ENCODE results near the gene CEP55.
"Not testable (repeated sequence)": the region's sequence is repeated elsewhere in the genome, so short reads cannot be mapped to it uniquely, and the experiment has no call there.

The CEP55 gene

GRCh38 chr10:93515071-93516005 is 18.9 kb downstream of the CEP55 start:
- no peak for DNase-seq

- DNase-seq = no peak
Measured at GRCh38 chr10:93516006-93516380, 19.6 kb downstream of the CEP55 start.

- DNase-seq = no peak
Measured at GRCh38 chr10:93518531-93518930, 22.1 kb downstream of the CEP55 start.

GRCh38 chr10:93535293-93535692 is 38.9 kb downstream of the CEP55 start:
- no peak for DNase-seq

GRCh38 chr10:93540871-93541270 is 44.5 kb downstream of the CEP55 start:
- not testable (repeated sequence) for DNase-seq

DNA sequence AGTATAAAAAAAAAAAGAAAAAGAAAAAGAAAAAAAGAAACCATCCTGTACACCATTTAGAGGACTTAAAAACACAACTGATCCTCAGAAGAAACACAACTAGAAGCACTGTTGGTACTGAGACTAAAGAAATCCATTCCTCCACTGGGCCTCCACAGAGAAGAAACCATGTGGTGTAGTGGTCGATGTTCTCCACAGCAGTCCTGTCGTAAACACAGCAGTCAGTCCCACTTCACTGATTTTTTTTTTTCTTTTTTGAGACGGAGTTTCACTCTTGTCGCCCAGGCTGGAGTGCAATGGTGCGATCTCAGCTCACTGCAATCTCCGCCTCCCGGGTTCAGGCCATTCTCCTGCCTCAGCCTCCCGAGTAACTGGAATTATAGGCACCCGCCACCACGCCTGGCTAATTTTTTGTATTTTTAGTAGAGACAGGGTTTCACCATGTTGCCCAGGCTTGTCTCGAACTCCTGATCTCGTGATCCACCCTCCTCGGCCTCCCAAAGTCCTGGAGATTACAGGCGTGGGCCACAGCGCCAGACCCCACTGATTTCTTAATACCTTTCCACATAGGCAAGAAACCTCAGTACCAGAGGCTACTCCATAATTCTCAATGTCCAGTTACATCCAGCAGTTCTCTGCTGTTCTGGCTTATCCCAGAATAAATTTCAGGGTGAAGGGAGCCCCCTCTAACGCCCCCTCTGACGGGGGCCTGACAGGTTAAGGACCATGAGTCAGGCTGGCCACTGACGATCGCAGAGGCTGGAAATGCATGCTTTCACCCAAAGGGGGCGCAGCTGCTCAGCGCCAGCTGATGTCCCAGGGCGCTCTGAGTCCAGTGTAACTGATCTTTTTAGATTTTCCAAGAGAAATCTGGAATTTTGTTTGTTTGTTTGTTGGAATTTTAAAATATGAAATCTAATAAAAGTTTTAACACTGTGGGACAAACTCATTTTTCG is 45.3 kb downstream of the CEP55 start:
- no peak for DNase-seq

- peak; percentile 2 for DNase-seq
Measured at GRCh38 chr10:93542358-93542791, 46.0 kb downstream of the CEP55 start.

DNA sequence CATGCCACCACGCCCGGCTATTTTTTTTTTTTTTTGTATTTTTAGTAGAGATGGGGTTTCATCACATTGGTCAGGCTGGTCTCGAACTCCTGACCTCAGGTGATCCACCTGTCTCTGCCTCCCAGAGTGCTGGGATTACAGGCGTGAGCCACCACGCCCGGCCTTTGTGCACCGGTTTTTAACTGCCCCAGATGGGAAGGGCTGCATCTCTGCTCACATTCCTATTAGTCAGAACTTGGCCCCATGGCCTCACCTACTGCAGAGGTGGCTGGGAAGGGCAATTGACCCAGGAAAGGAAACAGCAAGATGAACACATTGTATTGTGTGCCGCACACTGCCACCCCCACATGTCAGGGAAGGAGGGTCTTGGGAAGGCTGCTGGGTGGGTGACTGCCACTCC is 50.6 kb downstream of the CEP55 start:
- DNase-seq = not testable (repeated sequence)

- DNase-seq = no peak
Measured at GRCh38 chr10:93547522-93547921, 51.1 kb downstream of the CEP55 start.

GRCh38 chr10:93548376-93549071 is 52.1 kb downstream of the CEP55 start:
- DNase-seq = no peak

GRCh38 chr10:93550606-93551005 is 54.2 kb downstream of the CEP55 start:
- DNase-seq = no peak

- DNase-seq = no peak
Measured at GRCh38 chr10:93552780-93553179, 56.4 kb downstream of the CEP55 start.

- DNase-seq = no peak
Measured at GRCh38 chr10:93553482-93554315, 57.3 kb downstream of the CEP55 start.

DNA sequence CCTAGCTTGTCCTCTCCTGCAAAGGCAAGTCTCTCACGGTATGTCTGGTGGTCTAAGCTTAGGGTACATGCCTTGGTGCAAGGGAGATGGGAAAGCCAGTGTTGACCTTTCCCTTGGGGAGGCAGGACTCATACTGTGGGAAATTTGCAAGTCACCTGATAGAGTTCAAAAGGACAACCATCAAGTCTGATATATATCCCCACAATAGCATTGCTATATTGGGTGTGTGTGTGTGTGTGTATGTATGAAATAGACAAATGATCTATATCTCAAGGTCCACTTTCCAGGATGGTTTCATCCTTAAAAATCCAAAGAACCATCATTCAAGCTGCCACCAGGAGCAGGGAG is 57.9 kb downstream of the CEP55 start:
- DNase-seq = no peak

DNA sequence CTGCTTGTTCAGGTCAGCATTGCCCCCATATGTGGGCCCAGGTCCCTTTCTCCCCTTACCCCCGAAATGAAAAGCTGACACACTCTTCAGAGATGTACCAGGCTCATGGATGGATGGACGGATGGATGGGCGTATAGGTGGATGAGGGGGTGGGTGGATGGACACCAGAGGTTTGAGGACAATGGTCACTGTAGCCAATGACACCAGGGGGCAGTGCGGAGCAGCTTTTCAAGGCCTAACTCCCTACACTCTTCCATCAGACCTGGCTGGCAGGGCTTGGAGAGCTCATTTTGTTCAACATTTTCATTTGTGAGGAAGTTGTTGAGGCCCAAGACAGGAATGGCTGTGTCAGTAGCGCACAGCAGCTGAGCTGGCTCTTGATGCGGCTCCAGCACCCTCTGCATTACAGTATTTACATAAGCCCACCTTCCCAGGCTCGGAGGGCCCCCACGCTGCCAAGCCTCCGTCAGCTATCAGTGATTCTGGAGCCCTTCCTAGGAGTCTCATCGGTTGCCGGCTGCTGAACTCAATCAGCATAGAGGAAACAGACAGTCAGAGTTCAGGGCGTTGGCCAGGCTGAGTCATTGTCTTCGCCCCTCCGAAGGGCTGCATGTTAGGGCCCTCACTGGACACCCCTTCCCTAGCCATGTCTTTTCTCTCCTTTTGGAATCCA is 58.5 kb downstream of the CEP55 start:
- DNase-seq = no peak

DNA sequence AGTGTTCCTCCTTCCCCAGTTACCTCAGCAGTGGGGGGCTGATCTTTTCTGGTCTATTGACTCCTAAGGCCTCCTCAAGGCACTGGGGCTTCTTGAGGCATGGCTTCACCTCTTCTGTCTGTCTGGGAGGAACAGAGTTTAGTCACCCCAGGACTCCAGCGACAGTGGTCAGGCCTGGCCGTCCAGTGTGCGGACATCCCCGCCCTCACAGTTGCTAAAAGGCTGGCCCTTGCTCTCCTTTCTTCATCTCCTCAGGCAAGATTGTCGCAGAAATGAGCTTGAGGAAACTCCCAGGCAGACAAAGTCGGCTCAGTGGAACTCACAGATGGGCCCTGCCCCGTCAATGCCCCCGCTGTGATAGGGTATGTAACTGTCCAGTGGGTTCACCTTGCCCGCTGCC is 63.1 kb downstream of the CEP55 start:
- DNase-seq = no peak

GRCh38 chr10:93560541-93560940 is 64.1 kb downstream of the CEP55 start:
- DNase-seq = no peak

- no peak for DNase-seq
Measured at GRCh38 chr10:93565446-93565845, 69.0 kb downstream of the CEP55 start.

GRCh38 chr10:93566435-93567276 is 70.2 kb downstream of the CEP55 start, which contains the start of gene FFAR4:
Gene FFAR4 (plus strand): TSS chr10:93566665. CDS start chr10:93566721, 56 bp downstream.
- DNase-seq = no peak

Measured in NCI-H1417 treated with DMSO at 0.1 percent for 48 hours (cell line).